ENCODE measurements around the gene TMED10. TPM values are rescaled to one million over a fixed set of nuclear protein-coding genes. Genes with fewer than 3 reads are reported as not detected.

Gene TMED10
- polyA plus RNA-seq, 1 donor from 2014 or later = 146 TPM

- Histone ChIP-seq H3K36me3 (ENCODE audit: insufficient read depth, low read length) (no peaks in the 10 kb centered on the region), H2AFZ (ENCODE audit: low read depth, low read length) (no peak overlapping the region), H3K27me3 (ENCODE audit: insufficient read depth, low read depth, low read length) (no peaks in the 10 kb centered on the region), H3K27ac (ENCODE audit: low read length) (no peak overlapping the region), H3K9me3 (ENCODE audit: low read length) (no peaks in the 10 kb centered on the region), H3K4me3 (ENCODE audit: low read length) (no peak overlapping the region), H3K79me2 (replicated peaks; ENCODE audit: insufficient read depth, low read length) (no peaks in the 10 kb centered on the region), H3K4me2 (ENCODE audit: low read length) (no peak overlapping the region), H3K9me2 (ENCODE audit: insufficient read depth, low read length) (no peaks in the 10 kb centered on the region), H3F3A (ENCODE audit: insufficient read depth, low read length, poor library complexity, severe bottlenecking) (no peaks in the 10 kb centered on the region), H4K20me1 (ENCODE audit: insufficient read depth) (no peaks in the 10 kb centered on the region), H3K9ac (ENCODE audit: low read length) (no peak overlapping the region)
- TF ChIP-seq RAD21 (conservative IDR thresholded peaks at IDR 0.05) (no peak), POLR2AphosphoS5 (IDR thresholded peaks at IDR 0.05) (no peak), EZH2 (IDR thresholded peaks at IDR 0.05; ENCODE audit: borderline replicate concordance, insufficient read depth, low read length, poor library complexity, severe bottlenecking) (no peak), MXI1 (conservative IDR thresholded peaks at IDR 0.05; ENCODE audit: poor library complexity, severe bottlenecking) (no peak), SMC3 (conservative IDR thresholded peaks at IDR 0.05; ENCODE audit: poor library complexity) (no peak), EP300 (conservative IDR thresholded peaks at IDR 0.05; ENCODE audit: poor library complexity, severe bottlenecking) (no peak), TAF1 (IDR thresholded peaks at IDR 0.05; ENCODE audit: low read depth) (no peak), CTCF (IDR thresholded peaks at IDR 0.05; ENCODE audit: poor library complexity, severe bottlenecking) (no peak), REST (IDR thresholded peaks at IDR 0.05; ENCODE audit: borderline replicate concordance) (no peak)
These were observed 14.7 kb upstream of the TMED10 start for GRCh38 chr14:75191100-75191499.

- Histone ChIP-seq H3K27ac (ENCODE audit: low read length) (no peak overlapping the region), H3K27me3 (ENCODE audit: insufficient read depth, low read depth, low read length) (no peaks in the 10 kb centered on the region), H3K4me2 (ENCODE audit: low read length) (no peak overlapping the region), H3K9me2 (ENCODE audit: insufficient read depth, low read length) (no peaks in the 10 kb centered on the region), H3K9me3 (ENCODE audit: low read length) (no peaks in the 10 kb centered on the region), H3K79me2 (replicated peaks; ENCODE audit: insufficient read depth, low read length) (no peaks in the 10 kb centered on the region), H3K9ac (ENCODE audit: low read length) (no peak overlapping the region), H3F3A (ENCODE audit: insufficient read depth, low read length, poor library complexity, severe bottlenecking) (no peaks in the 10 kb centered on the region), H2AFZ (ENCODE audit: low read depth, low read length) (no peak overlapping the region), H3K4me3 (ENCODE audit: low read length) (no peak overlapping the region), H3K36me3 (ENCODE audit: insufficient read depth, low read length) (no peaks in the 10 kb centered on the region), H4K20me1 (ENCODE audit: insufficient read depth) (no peaks in the 10 kb centered on the region)
- TF ChIP-seq TAF1 (IDR thresholded peaks at IDR 0.05; ENCODE audit: low read depth) = no peak
- TF ChIP-seq SMC3 (conservative IDR thresholded peaks at IDR 0.05; ENCODE audit: poor library complexity) = no peak
- TF ChIP-seq POLR2AphosphoS5 (IDR thresholded peaks at IDR 0.05) = no peak
- no peak for TF ChIP-seq RAD21 (conservative IDR thresholded peaks at IDR 0.05)
- TF ChIP-seq REST (IDR thresholded peaks at IDR 0.05; ENCODE audit: borderline replicate concordance) = no peak
- TF ChIP-seq CTCF (IDR thresholded peaks at IDR 0.05; ENCODE audit: poor library complexity, severe bottlenecking) = no peak
- TF ChIP-seq EP300 (conservative IDR thresholded peaks at IDR 0.05; ENCODE audit: poor library complexity, severe bottlenecking) = no peak
- no peak for TF ChIP-seq EZH2 (IDR thresholded peaks at IDR 0.05; ENCODE audit: borderline replicate concordance, insufficient read depth, low read length, poor library complexity, severe bottlenecking)
- no peak for TF ChIP-seq MXI1 (conservative IDR thresholded peaks at IDR 0.05; ENCODE audit: poor library complexity, severe bottlenecking)
These were observed 13.6 kb upstream of the TMED10 start for GRCh38 chr14:75190023-75190422.
